ENCODE measurements around the gene MIPEP.

MIPEP gene

GRCh38 chr13:23822252-23822824 lies 66.9 kb downstream of the MIPEP start:
- no peak for TF ChIP-seq CTCF (IDR thresholded peaks at IDR 0.05; ENCODE audit: low read depth, low read length)
- peak in 1 of 2 donors; percentile 23 for DNase-seq (ENCODE audit: low read depth in 2 of 2)
- no peak overlapping the region for H3K4me3 ChIP-seq (replicated peaks in 1 of 2; ENCODE audit: low read depth in 2 of 2, low read length in 2 of 2)

- DNase-seq (ENCODE audit: low read depth in 2 of 2), result no peak
- TF ChIP-seq CTCF (IDR thresholded peaks at IDR 0.05; ENCODE audit: low read depth, low read length), result no peak
- no peak overlapping the region for H3K4me3 ChIP-seq (replicated peaks in 1 of 2; ENCODE audit: low read depth in 2 of 2, low read length in 2 of 2)
Observed at GRCh38 chr13:23820530-23820929, 68.7 kb downstream of the MIPEP start.

GRCh38 chr13:23817830-23818229 lies 71.4 kb downstream of the MIPEP start:
- no peak for TF ChIP-seq CTCF (IDR thresholded peaks at IDR 0.05; ENCODE audit: low read depth, low read length)
- no peak for DNase-seq (ENCODE audit: low read depth in 2 of 2)
- H3K4me3 ChIP-seq (replicated peaks in 1 of 2; ENCODE audit: low read depth in 2 of 2, low read length in 2 of 2), result no peak overlapping the region

- no peak overlapping the region for H3K4me3 ChIP-seq (replicated peaks in 1 of 2; ENCODE audit: low read depth in 2 of 2, low read length in 2 of 2)
- no peak for TF ChIP-seq CTCF (IDR thresholded peaks at IDR 0.05; ENCODE audit: low read depth, low read length)
- DNase-seq (ENCODE audit: low read depth in 2 of 2), result no peak
Observed at GRCh38 chr13:23817136-23817535, 72.1 kb downstream of the MIPEP start.

GRCh38 chr13:23813635-23814034 lies 75.6 kb downstream of the MIPEP start:
- DNase-seq (ENCODE audit: low read depth in 2 of 2), result no peak
- TF ChIP-seq CTCF (IDR thresholded peaks at IDR 0.05; ENCODE audit: low read depth, low read length), result no peak

GRCh38 chr13:23811366-23812062 lies 77.7 kb downstream of the MIPEP start:
- no peak overlapping the region for H3K4me3 ChIP-seq (replicated peaks in 1 of 2; ENCODE audit: low read depth in 2 of 2, low read length in 2 of 2)
- no peak for TF ChIP-seq CTCF (IDR thresholded peaks at IDR 0.05; ENCODE audit: low read depth, low read length)
- no peak for DNase-seq (ENCODE audit: low read depth in 2 of 2)

More at GRCh38 chr13:23813635-23814034, 75.6 kb downstream of the MIPEP start:
- no peak overlapping the region for H3K4me3 ChIP-seq (replicated peaks in 1 of 2; ENCODE audit: low read depth in 2 of 2, low read length in 2 of 2)

All from cardiac fibroblast (primary cell).